Measurements from ENCODE around the gene POLR2C. TPM values are rescaled to one million over a fixed set of nuclear protein-coding genes. Genes with fewer than 3 reads are reported as not detected.
"Not testable (repeated sequence)": the region's sequence is repeated elsewhere in the genome, so short reads cannot be mapped to it uniquely, and the experiment has no call there.

Gene POLR2C
- total RNA-seq, 1 donor from 2014 or later = 69.6 TPM

DNA sequence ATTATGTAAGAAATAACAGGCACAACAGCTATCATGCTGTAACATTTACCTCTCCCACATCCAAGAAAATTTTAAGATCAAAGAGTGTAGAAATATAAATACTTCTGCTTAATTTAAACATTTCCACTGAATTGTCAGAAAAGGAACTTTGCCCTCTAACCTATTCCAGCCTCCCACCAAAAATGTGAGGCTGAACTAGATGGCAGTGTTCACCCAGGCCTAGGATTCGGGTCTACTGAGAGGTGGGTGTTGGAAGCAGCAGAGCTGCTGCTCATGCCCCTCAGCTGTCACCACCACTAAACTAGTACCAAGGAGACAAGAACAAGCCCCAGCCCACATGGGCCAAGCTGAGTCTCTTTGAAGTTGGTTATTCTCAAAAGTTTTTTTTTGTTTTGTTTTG is 26.6 kb upstream of the POLR2C start:
- H3K27ac Mint-ChIP-seq = no peak overlapping the region
- peaks cover 7% of the 10 kb centered on the region for H3K9me3 Mint-ChIP-seq (ENCODE audit: low read depth)

DNA sequence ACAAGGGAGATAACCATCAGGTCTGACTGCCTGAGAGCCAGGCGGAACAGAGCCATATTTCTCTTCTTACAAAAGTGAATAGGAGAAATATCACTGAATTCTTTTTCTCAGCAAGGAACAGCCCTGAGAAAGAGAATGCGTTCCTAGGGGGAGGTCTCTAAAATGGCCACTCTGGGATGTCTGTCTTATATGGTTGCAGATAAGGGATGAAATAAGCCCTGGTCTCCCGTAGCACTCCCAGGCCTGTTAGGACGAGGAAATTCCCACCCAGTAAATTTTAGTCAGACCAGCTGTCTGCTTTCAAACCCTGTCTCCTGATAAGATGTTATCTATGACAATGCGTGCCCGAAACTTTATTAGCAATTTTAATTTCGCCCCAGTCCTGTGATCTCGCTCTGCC is 22.5 kb upstream of the POLR2C start:
- H3K27ac Mint-ChIP-seq; H3K9me3 Mint-ChIP-seq (ENCODE audit: low read depth); H3K4me3 Mint-ChIP-seq (ENCODE audit: low read depth); H3K4me1 Mint-ChIP-seq (ENCODE audit: low read depth); DNase-seq (ENCODE audit: low spot score, unreplicated experiment); H3K27me3 Mint-ChIP-seq: not testable (repeated sequence)
- peaks cover 37% of the 10 kb centered on the region for H3K36me3 Mint-ChIP-seq (ENCODE audit: insufficient read depth)

More for the DNA sequence above, 26.6 kb upstream of the POLR2C start:
- TF ChIP-seq, protein P1, sequence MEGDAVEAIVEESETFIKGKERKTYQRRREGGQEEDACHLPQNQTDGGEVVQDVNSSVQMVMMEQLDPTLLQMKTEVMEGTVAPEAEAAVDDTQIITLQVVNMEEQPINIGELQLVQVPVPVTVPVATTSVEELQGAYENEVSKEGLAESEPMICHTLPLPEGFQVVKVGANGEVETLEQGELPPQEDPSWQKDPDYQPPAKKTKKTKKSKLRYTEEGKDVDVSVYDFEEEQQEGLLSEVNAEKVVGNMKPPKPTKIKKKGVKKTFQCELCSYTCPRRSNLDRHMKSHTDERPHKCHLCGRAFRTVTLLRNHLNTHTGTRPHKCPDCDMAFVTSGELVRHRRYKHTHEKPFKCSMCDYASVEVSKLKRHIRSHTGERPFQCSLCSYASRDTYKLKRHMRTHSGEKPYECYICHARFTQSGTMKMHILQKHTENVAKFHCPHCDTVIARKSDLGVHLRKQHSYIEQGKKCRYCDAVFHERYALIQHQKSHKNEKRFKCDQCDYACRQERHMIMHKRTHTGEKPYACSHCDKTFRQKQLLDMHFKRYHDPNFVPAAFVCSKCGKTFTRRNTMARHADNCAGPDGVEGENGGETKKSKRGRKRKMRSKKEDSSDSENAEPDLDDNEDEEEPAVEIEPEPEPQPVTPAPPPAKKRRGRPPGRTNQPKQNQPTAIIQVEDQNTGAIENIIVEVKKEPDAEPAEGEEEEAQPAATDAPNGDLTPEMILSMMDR (IDR thresholded peaks at IDR 0.05; ENCODE audit: unreplicated experiment) = no peak
- DNase-seq (ENCODE audit: low spot score, unreplicated experiment) = no peak
- Mint-ChIP-seq H3K27me3 (no peaks in the 10 kb centered on the region), H3K4me3 (ENCODE audit: low read depth) (no peak overlapping the region), H3K4me1 (ENCODE audit: low read depth) (no peaks in the 10 kb centered on the region), H3K36me3 (ENCODE audit: insufficient read depth) (peaks cover 38% of the 10 kb centered on the region)

DNA sequence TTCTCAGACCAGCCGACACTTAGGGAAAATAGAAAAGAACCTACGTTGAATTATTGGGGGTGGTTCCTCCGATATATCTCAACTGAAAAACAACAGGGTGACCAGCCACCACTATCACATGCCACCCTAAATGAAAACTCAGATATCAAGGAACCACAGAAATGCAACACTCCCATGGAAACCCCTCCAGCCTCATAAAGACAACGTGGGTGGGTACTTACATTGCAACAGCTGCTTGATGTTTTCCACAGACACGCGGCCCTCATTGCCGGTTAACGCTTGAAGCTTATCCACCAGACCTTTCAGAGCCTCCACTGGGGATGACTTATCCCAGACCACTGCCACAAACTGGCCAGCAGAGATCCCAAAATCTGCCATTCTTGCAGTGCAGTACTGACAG is 21.9 kb upstream of the POLR2C start:
- H3K4me3 Mint-ChIP-seq (ENCODE audit: low read depth); H3K4me1 Mint-ChIP-seq (ENCODE audit: low read depth); H3K27ac Mint-ChIP-seq; H3K9me3 Mint-ChIP-seq (ENCODE audit: low read depth); DNase-seq (ENCODE audit: low spot score, unreplicated experiment); H3K27me3 Mint-ChIP-seq: not testable (repeated sequence)
- H3K36me3 Mint-ChIP-seq (ENCODE audit: insufficient read depth) = peaks cover 36% of the 10 kb centered on the region

DNA sequence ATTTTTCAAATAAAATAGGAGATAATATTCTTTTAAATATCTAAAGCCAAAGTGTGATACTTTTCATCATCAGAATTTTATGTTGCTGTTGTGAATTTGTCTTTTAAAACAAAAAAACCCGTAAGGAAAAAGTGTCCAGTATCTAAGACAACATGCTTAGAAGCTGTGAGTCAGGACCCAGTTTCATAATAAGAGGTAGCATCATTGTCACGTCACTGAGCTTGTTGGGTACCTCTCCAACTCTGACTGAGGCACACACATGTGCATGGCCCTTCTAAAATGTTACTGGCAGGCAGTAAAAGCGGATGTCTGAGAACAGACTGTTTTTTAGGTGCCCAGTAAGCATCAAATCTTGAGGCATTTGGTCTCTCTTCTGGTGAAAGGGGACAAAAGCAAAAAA is 17.8 kb upstream of the POLR2C start:
- DNase-seq (ENCODE audit: low spot score, unreplicated experiment) = no peak
- H3K36me3 Mint-ChIP-seq (ENCODE audit: insufficient read depth) = peaks cover 21% of the 10 kb centered on the region
- H3K27me3 Mint-ChIP-seq = no peaks in the 10 kb centered on the region
- TF ChIP-seq, protein P1 (IDR thresholded peaks at IDR 0.05; ENCODE audit: unreplicated experiment) = no peak
- no peak overlapping the region for H3K27ac Mint-ChIP-seq
- peaks cover 10% of the 10 kb centered on the region for H3K9me3 Mint-ChIP-seq (ENCODE audit: low read depth)
- peaks cover 14% of the 10 kb centered on the region for H3K4me1 Mint-ChIP-seq (ENCODE audit: low read depth)
- no peak overlapping the region for H3K4me3 Mint-ChIP-seq (ENCODE audit: low read depth)

DNA sequence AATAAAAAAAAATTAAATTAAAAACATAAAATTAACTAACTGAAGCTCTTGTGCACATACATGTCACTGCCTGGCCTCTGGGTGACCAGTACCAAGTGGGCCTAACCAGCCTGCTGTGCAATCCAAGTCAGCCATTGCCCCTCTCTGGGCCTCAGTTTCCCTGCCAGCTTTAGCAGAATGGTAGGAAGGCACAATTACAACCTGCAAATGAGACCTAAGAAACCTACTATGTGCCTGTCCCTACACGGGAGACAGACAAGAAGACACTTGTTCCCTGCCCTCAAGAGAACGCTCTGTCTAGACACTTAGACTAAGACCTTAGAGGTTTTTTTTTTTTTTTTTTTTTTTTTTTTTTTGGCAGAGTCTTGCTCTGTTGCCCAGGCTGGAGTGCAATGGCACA is 17.0 kb upstream of the POLR2C start:
- H3K36me3 Mint-ChIP-seq (ENCODE audit: insufficient read depth) = peaks cover 13% of the 10 kb centered on the region
- peaks cover 7% of the 10 kb centered on the region for H3K9me3 Mint-ChIP-seq (ENCODE audit: low read depth)
- no peak overlapping the region for H3K4me3 Mint-ChIP-seq (ENCODE audit: low read depth)
- H3K27ac Mint-ChIP-seq = no peak overlapping the region
- H3K4me1 Mint-ChIP-seq (ENCODE audit: low read depth) = peaks cover 14% of the 10 kb centered on the region
- no peak for DNase-seq (ENCODE audit: low spot score, unreplicated experiment)
- no peaks in the 10 kb centered on the region for H3K27me3 Mint-ChIP-seq
- TF ChIP-seq, protein P1 (IDR thresholded peaks at IDR 0.05; ENCODE audit: unreplicated experiment) = no peak

DNA sequence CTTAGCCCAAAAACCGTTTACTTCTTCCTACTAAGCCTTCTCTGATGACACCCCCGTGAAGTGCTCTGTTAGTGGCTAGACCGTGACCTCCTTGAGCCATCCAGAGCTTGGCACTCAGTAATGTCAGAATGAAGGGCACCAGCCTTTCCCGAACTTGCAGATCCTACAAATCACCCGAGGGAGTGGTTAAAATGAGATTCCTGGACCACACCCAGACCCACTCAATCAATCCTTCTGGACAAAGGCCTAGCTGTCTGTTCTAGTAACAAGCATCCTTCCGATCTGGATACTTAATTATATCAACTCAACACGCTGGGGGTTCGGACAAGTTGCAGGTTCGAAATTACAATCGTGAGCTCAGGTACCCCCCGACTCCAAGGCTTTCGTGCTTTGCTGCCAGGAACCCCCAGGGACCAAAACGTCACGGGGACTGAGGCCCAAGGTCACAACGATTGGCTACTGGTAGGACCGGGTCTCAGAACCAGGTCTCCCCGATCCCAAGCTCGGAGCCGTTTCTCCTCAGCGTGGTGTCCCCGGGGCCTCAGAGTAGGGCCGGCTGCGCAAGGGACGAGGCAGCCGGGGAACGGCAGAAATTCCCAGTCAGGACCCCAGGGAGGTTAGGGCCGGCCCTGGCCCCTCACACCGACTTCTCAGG is 15.8 kb upstream of the POLR2C start:
- peak overlapping the region; percentile 96 for H3K27ac Mint-ChIP-seq
- no peak for DNase-seq (ENCODE audit: low spot score, unreplicated experiment)

More for the DNA sequence above, 15.8 kb upstream of the POLR2C start:
- Mint-ChIP-seq H3K9me3 (ENCODE audit: low read depth) (no peaks in the 10 kb centered on the region), H3K36me3 (ENCODE audit: insufficient read depth) (peaks cover 8% of the 10 kb centered on the region), H3K27me3 (no peaks in the 10 kb centered on the region), H3K4me3 (ENCODE audit: low read depth) (peak overlapping the region; percentile 89), H3K4me1 (ENCODE audit: low read depth) (peaks cover 14% of the 10 kb centered on the region)
- TF ChIP-seq, protein P1 (IDR thresholded peaks at IDR 0.05; ENCODE audit: unreplicated experiment) = no peak

Measured in progenitor cell of endocrine pancreas (in vitro differentiated cells).